ENCODE results near the gene RUNDC1.

The RUNDC1 gene

DNA sequence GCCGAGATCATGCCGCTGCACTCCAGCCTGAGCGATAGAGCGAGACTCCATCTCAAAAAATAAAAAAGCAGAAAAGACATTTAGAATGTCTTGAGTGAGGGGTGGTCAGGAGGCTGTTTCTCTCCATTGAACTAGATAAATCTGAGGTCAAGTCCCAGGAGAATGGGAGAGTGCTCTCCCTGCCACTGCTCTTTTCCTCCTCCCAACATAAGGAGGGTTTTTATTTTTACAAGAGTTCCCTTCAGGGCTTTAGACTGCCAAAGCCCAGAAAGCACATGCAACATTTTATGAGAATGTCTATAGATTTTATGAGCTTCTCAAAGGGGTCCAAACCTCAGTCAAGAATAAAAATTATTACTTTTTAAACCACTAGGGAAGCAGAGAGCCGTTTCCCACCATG, 46.2 kb downstream of the RUNDC1 start:
- H3K27ac ChIP-seq, result 0 out of 2 replicates have a peak overlapping the region, but pooled peaks have one; percentile 12

DNA sequence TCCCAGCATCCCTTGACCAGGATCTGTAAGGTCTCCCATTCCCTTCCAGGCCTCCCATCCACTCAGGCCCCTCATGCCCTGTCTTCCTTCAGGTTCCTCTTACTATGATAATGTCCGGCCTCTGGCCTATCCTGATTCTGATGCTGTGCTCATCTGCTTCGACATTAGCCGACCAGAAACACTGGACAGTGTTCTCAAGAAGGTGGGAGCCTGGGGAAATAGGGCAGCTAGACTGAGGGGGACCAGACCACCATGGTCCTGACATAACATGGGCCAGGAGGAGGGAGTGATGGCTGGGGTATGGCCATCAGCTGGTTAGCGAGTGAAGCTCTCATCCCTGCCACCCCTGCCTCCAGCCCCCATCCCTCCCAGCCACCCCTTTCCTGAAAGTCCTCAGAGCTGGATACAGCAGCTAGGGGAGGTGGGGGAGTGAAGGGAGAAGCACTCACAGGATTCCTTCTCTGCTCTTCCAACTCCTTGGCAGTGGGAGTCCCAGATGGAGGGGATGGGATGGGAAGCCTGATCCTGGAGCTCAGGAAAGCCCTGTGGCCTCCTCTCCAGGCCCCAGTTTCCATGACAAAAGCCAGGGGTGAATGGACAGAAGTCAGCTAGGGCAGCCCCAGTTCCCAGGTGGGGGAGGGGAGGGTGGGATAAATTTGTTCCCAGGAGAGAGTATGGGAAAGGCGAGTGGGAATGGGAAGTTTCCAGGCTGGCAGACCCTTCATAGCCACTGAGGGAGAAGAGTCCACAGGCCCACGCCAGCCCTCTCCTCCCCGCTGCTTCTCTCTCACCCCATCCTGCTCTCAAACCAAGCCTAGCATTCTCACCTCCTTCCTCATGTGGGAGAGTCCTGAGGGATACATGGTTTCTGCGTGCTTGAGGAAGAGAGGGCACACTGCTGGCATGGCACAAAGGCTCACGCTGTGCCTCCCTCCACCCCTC, 47.0 kb downstream of the RUNDC1 start:
- Histone ChIP-seq H3K4me3 (no peak overlapping the region), H3K27ac (no peak overlapping the region), H3K9me3 (ENCODE audit: low read depth, low read length) (no peaks in the 10 kb centered on the region), H3K36me3 (ENCODE audit: insufficient read depth, low read length) (no peaks in the 10 kb centered on the region), H3K9ac (ENCODE audit: insufficient read length) (no peak overlapping the region)
- TF ChIP-seq FOXP2 (optimal IDR thresholded peaks at IDR 0.05; ENCODE audit: control extremely low read depth, extremely low read length, insufficient read depth) (no peak), EZH2 (IDR thresholded peaks at IDR 0.05) (no peak), POLR2AphosphoS5 (IDR thresholded peaks at IDR 0.05; ENCODE audit: borderline replicate concordance, low read depth, low read length) (no peak)
- DNase-seq (ENCODE audit: low read depth, low spot score), result no peak

More for the DNA sequence above, 46.2 kb downstream of the RUNDC1 start:
- Histone ChIP-seq H3K36me3 (ENCODE audit: insufficient read depth, low read length) (no peaks in the 10 kb centered on the region), H3K9ac (ENCODE audit: insufficient read length) (no peak overlapping the region), H3K4me3 (no peak overlapping the region), H3K9me3 (ENCODE audit: low read depth, low read length) (no peaks in the 10 kb centered on the region)
- TF ChIP-seq POLR2AphosphoS5 (IDR thresholded peaks at IDR 0.05; ENCODE audit: borderline replicate concordance, low read depth, low read length), result no peak
- TF ChIP-seq EZH2 (IDR thresholded peaks at IDR 0.05), result no peak
- TF ChIP-seq FOXP2 (optimal IDR thresholded peaks at IDR 0.05; ENCODE audit: control extremely low read depth, extremely low read length, insufficient read depth), result no peak
- DNase-seq (ENCODE audit: low read depth, low spot score), result no peak

GRCh38 chr17:43028221-43028861, 48.0 kb downstream of the RUNDC1 start:
- Histone ChIP-seq H3K9me3 (ENCODE audit: low read depth, low read length) (no peaks in the 10 kb centered on the region), H3K27ac (no peak overlapping the region), H3K4me3 (no peak overlapping the region), H3K36me3 (ENCODE audit: insufficient read depth, low read length) (no peaks in the 10 kb centered on the region), H3K9ac (ENCODE audit: insufficient read length) (no peak overlapping the region)
- DNase-seq (ENCODE audit: low read depth, low spot score), result no peak
- TF ChIP-seq POLR2AphosphoS5 (IDR thresholded peaks at IDR 0.05; ENCODE audit: borderline replicate concordance, low read depth, low read length) (no peak), FOXP2 (optimal IDR thresholded peaks at IDR 0.05; ENCODE audit: control extremely low read depth, extremely low read length, insufficient read depth) (no peak), EZH2 (IDR thresholded peaks at IDR 0.05) (no peak)

GRCh38 chr17:43030137-43030767, 49.9 kb downstream of the RUNDC1 start:
- H3K9ac ChIP-seq (ENCODE audit: insufficient read length), result no peak overlapping the region

GRCh38 chr17:43031666-43032065, 51.3 kb downstream of the RUNDC1 start:
- DNase-seq (ENCODE audit: low read depth, low spot score), result no peak
- Histone ChIP-seq H3K9me3 (ENCODE audit: low read depth, low read length) (no peaks in the 10 kb centered on the region), H3K9ac (ENCODE audit: insufficient read length) (no peak overlapping the region), H3K27ac (no peak overlapping the region), H3K36me3 (ENCODE audit: insufficient read depth, low read length) (no peaks in the 10 kb centered on the region), H3K4me3 (no peak overlapping the region)
- TF ChIP-seq EZH2 (IDR thresholded peaks at IDR 0.05) (no peak), FOXP2 (optimal IDR thresholded peaks at IDR 0.05; ENCODE audit: control extremely low read depth, extremely low read length, insufficient read depth) (no peak), POLR2AphosphoS5 (IDR thresholded peaks at IDR 0.05; ENCODE audit: borderline replicate concordance, low read depth, low read length) (no peak)

More at GRCh38 chr17:43030137-43030767, 49.9 kb downstream of the RUNDC1 start:
- TF ChIP-seq FOXP2 (optimal IDR thresholded peaks at IDR 0.05; ENCODE audit: control extremely low read depth, extremely low read length, insufficient read depth), result no peak
- Histone ChIP-seq H3K36me3 (ENCODE audit: insufficient read depth, low read length) (no peaks in the 10 kb centered on the region), H3K4me3 (no peak overlapping the region), H3K27ac (no peak overlapping the region), H3K9me3 (ENCODE audit: low read depth, low read length) (no peaks in the 10 kb centered on the region)
- DNase-seq (ENCODE audit: low read depth, low spot score), result no peak

DNA sequence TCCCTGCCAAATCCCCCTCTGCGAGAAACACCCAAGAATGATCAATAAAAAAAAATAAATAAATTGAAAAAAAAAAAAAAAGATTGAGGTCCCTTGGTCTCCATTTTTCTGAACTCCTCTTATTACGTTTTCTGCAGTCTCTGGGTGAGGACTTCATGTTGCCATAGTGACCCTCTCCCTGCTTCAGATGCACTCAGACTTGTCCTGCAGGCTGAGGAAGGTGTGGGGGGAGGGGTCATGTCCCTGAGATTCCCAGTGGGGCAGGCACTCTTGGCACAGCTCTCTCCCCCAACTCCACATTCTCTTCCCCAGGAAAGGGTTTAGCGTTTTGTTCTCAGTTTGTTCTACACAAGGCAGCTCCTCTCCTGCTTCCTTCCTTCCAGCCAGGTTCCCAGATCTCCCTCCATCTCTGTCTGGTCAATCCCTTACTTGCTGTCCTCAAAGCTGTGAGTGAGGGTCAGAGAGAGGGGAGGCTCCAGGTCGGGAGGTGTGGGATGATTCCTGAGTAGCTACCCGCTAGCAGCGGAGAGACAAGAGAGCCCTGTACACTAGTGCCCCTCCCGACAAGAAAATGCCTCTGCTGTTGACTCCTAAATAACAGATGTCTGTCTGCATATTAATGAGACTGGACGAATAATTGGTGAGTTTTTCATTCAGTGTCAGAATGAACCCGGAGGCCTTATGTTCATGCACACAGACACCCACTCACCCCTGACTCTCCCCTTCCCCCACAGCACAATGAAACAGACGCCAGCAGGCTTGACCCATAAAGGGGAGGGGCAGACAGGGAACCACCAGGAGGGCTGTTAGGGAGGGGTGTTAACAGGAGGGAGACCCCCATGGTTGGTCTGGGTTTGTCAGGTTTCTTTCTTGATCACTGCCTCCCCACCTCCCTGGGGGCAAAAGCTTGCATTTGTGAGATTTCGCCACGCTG, 53.9 kb downstream of the RUNDC1 start:
- Histone ChIP-seq H3K36me3 (ENCODE audit: insufficient read depth, low read length) (no peaks in the 10 kb centered on the region), H3K27ac (no peak overlapping the region), H3K9me3 (ENCODE audit: low read depth, low read length) (no peaks in the 10 kb centered on the region), H3K4me3 (no peak overlapping the region), H3K9ac (ENCODE audit: insufficient read length) (no peak overlapping the region)
- no peak for DNase-seq (ENCODE audit: low read depth, low spot score)
- no peak for TF ChIP-seq FOXP2 (optimal IDR thresholded peaks at IDR 0.05; ENCODE audit: control extremely low read depth, extremely low read length, insufficient read depth)
- TF ChIP-seq POLR2AphosphoS5 (IDR thresholded peaks at IDR 0.05; ENCODE audit: borderline replicate concordance, low read depth, low read length), result no peak
- no peak for TF ChIP-seq EZH2 (IDR thresholded peaks at IDR 0.05)

DNA sequence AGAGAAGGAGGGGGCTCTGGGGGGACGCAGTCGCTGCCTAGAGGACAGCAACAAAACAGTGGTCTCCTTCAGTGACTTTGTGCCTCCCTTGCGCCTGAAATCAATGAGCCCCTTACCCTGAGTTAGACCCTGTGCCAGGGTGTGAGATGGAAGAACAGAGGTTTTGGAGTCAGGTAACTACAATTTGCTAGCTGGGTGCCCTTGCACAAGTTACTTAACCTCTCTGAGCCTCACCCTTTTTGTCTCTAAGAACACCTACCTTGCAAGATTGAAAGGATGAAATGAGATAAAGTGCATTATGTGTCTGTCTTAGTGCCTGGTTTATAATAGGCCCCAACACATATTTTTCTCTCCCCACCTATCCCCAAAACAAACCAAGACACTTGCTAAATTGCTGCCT, 54.5 kb downstream of the RUNDC1 start:
- Histone ChIP-seq H3K36me3 (ENCODE audit: insufficient read depth, low read length) (no peaks in the 10 kb centered on the region), H3K9me3 (ENCODE audit: low read depth, low read length) (no peaks in the 10 kb centered on the region), H3K4me3 (no peak overlapping the region), H3K27ac (no peak overlapping the region), H3K9ac (ENCODE audit: insufficient read length) (no peak overlapping the region)
- no peak for DNase-seq (ENCODE audit: low read depth, low spot score)
- TF ChIP-seq POLR2AphosphoS5 (IDR thresholded peaks at IDR 0.05; ENCODE audit: borderline replicate concordance, low read depth, low read length) (no peak), FOXP2 (optimal IDR thresholded peaks at IDR 0.05; ENCODE audit: control extremely low read depth, extremely low read length, insufficient read depth) (no peak), EZH2 (IDR thresholded peaks at IDR 0.05) (no peak)
